ENCODE results near the gene PEX16. TPM values are rescaled to one million over a fixed set of nuclear protein-coding genes. Genes with fewer than 3 reads are reported as not detected.
"Not testable (repeated sequence)": the region's sequence is repeated elsewhere in the genome, so short reads cannot be mapped to it uniquely, and the experiment has no call there.

Gene PEX16
- total RNA-seq, 2 experiments from 2014 or later: 45.9 to 53.9 TPM

DNA sequence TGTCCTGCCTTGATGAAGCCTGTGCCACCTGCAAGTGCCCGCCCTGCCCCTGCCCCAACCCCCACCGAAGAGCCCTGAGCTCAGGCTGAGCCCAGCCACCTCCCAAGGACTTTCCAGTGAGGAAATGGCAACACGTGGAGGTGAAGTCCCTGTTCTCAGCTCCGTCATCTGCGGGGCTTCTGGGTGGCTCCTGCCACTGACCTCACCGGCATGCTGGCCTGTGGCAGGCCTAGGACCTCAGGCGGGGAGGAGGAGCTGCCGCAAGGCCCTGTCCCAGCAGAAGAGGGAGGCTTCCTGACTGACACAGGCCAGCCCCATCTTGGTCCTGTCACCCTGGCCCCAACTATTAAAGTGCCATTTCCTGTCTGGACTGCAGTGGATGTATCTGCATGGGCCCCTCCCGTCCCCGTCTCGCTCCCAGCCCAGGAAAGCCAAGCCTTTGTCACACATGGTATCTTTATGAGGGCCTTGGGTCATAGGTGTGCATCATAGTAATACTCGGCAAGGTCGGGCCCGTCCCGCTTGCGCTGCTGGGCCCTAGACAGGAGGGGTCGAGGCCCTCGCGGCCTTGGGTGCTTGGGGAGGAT, 11.5 kb downstream of the PEX16 start:
- DNase-seq (no peak), ATAC-seq (no peak)
- H3K4me1 Mint-ChIP-seq: peaks cover 2% of the 10 kb centered on the region
- H3K27me3 Mint-ChIP-seq: peaks cover 5% of the 10 kb centered on the region
- H3K36me3 Mint-ChIP-seq: peaks cover under 1% of the 10 kb centered on the region
- no peak overlapping the region for H3K27ac Mint-ChIP-seq
- H3K4me3 Mint-ChIP-seq: no peak overlapping the region
- CTCF ChIA-PET: no interaction called here
- H3K9me3 Mint-ChIP-seq (ENCODE audit: low read depth): no peaks in the 10 kb centered on the region

DNA sequence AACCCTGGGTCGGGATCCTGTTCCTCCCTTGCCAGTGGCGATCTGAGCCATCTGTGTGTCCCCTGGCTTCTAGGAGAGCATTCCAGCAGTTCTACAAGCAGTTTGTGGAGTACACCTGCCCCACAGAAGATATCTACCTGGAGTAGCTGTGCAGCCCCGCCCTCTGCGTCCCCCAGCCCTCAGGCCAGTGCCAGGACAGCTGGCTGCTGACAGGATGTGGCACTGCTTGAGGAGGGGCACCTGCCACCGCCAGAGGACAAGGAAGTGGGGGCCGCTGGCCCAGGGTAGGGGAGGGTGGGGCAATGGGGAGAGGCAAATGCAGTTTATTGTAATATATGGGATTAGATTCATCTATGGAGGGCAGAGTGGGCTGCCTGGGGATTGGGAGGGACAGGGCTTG, 12.1 kb downstream of the PEX16 start:
- H3K4me1 Mint-ChIP-seq; ATAC-seq; H3K27ac Mint-ChIP-seq; CTCF ChIA-PET; H3K4me3 Mint-ChIP-seq; H3K9me3 Mint-ChIP-seq (ENCODE audit: low read depth); DNase-seq; H3K36me3 Mint-ChIP-seq: not testable (repeated sequence)
- H3K27me3 Mint-ChIP-seq: peaks cover 11% of the 10 kb centered on the region

DNA sequence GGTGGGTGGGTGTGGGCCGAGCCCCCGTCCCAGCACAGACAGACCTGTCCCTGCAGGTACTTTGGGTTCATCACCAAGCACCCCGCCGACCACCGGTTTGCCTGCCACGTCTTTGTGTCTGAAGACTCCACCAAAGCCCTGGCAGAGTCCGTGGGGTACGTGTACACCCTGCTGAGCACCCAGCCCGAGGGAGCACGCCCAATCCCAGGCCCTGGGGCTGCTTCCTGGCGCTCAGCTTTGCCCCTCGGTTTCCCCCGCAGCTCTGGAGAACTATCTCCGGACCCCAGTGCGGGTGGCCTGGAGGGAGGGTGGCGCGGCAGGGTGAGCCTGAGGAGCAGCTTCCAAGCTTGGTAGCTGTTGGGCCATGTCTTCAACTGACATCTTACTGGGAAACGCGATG, 12.6 kb downstream of the PEX16 start:
- peaks cover 5% of the 10 kb centered on the region for H3K4me1 Mint-ChIP-seq
- H3K9me3 Mint-ChIP-seq (ENCODE audit: low read depth): no peaks in the 10 kb centered on the region
- ATAC-seq: no peak
- peaks cover 14% of the 10 kb centered on the region for H3K27me3 Mint-ChIP-seq
- no peak for DNase-seq
- no peaks in the 10 kb centered on the region for H3K36me3 Mint-ChIP-seq
- H3K4me3 Mint-ChIP-seq: no peak overlapping the region
- CTCF ChIA-PET: interaction anchor here (0.5 kb wide), 1 partner anchor 241 kb away, joined by 3 read pairs; no protein-coding TSS in a partner anchor
- H3K27ac Mint-ChIP-seq: no peak overlapping the region

DNA sequence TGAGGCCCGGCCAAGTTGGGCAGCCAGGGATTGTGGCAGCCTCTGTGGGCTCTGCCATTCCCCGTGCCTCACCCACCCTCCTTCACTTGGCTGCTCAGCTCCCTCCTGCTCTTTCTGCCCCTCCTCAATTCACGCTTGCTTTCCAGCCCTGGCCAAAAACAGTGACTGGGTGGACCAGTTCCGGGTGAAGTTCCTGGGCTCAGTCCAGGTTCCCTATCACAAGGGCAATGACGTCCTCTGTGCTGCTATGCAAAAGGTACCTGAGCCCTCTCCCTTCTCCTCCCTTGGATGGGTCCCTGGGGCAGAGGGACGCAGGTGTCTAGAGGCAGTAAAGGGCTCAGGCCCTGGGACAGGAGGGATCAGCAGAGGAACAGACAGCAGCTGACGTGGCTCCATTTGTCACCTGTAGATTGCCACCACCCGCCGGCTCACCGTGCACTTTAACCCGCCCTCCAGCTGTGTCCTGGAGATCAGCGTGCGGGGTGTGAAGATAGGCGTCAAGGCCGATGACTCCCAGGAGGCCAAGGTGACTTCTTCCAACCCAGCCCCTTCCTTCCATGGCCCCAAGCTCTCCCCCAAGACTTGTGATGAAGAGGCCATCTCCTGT, 13.3 kb downstream of the PEX16 start:
- Mint-ChIP-seq H3K27ac (no peak overlapping the region), H3K9me3 (ENCODE audit: low read depth) (no peaks in the 10 kb centered on the region), H3K4me1 (peaks cover 5% of the 10 kb centered on the region), H3K36me3 (no peaks in the 10 kb centered on the region), H3K27me3 (peaks cover 15% of the 10 kb centered on the region), H3K4me3 (no peak overlapping the region)
- DNase-seq: no peak
- CTCF ChIA-PET: interaction anchor here (0.5 kb wide), 1 partner anchor 240 kb away, joined by 3 read pairs; no protein-coding TSS in a partner anchor
- ATAC-seq: no peak

DNA sequence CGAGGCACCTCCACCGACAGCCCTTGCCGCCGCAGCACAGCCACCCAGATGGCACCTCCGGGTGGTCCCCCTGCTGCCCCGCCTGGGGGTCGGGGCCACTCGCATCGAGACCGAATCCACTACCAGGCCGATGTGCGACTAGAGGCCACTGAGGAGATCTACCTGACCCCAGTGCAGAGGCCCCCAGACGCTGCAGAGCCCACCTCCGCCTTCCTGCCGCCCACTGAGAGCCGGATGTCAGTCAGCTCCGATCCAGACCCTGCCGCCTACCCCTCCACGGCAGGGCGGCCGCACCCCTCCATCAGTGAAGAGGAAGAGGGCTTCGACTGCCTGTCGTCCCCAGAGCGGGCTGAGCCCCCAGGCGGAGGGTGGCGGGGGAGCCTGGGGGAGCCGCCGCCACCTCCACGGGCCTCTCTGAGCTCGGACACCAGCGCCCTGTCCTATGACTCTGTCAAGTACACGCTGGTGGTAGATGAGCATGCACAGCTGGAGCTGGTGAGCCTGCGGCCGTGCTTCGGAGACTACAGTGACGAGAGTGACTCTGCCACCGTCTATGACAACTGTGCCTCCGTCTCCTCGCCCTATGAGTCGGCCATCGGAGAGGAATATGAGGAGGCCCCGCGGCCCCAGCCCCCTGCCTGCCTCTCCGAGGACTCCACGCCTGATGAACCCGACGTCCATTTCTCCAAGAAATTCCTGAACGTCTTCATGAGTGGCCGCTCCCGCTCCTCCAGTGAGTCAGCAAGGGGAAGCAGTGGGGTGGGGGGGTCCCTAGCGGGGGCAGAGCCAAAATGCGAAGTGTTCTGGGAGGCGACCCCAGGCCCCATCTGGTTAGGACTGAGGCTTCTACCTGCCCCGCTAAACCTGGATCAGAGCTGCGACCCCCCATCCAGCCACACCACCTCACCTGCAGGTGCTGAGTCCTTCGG, 15.0 kb downstream of the PEX16 start:
- ATAC-seq (no peak), DNase-seq (no peak)
- H3K36me3 Mint-ChIP-seq: no peaks in the 10 kb centered on the region
- peaks cover 5% of the 10 kb centered on the region for H3K4me1 Mint-ChIP-seq
- H3K27me3 Mint-ChIP-seq: peaks cover 24% of the 10 kb centered on the region
- CTCF ChIA-PET: no interaction called here
- H3K4me3 Mint-ChIP-seq: no peak overlapping the region
- no peak overlapping the region for H3K27ac Mint-ChIP-seq
- H3K9me3 Mint-ChIP-seq (ENCODE audit: low read depth): no peaks in the 10 kb centered on the region

DNA sequence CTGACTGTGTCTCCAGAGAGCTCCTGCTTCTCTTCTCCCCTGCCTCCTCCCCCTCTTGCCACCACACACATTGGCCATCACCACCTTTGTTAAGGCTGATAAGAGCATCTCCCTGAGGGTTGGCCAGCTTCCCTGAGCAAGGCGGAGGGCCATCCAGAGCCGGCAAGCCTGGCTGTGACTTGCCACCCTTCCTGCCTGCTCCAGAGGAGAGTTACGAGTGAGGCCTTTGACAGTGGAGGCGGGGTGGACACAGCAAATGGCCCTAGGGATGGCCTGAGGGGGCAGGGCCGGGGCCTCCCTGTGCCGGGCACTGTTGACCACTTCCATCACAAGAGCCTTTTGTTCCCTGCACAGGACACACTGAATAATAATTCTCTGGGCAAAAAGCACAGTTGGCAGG, 16.1 kb downstream of the PEX16 start:
- H3K4me1 Mint-ChIP-seq: peaks cover 3% of the 10 kb centered on the region
- H3K27ac Mint-ChIP-seq: no peak overlapping the region
- CTCF ChIA-PET: interaction anchor here (0.6 to 1.3 kb wide), 3 partner anchors 10 to 340 kb away, joined by 3 read pairs; no protein-coding TSS in a partner anchor
- no peaks in the 10 kb centered on the region for H3K9me3 Mint-ChIP-seq (ENCODE audit: low read depth)
- peaks cover 26% of the 10 kb centered on the region for H3K27me3 Mint-ChIP-seq
- no peaks in the 10 kb centered on the region for H3K36me3 Mint-ChIP-seq
- no peak overlapping the region for H3K4me3 Mint-ChIP-seq
- ATAC-seq: no peak
- no peak for DNase-seq

DNA sequence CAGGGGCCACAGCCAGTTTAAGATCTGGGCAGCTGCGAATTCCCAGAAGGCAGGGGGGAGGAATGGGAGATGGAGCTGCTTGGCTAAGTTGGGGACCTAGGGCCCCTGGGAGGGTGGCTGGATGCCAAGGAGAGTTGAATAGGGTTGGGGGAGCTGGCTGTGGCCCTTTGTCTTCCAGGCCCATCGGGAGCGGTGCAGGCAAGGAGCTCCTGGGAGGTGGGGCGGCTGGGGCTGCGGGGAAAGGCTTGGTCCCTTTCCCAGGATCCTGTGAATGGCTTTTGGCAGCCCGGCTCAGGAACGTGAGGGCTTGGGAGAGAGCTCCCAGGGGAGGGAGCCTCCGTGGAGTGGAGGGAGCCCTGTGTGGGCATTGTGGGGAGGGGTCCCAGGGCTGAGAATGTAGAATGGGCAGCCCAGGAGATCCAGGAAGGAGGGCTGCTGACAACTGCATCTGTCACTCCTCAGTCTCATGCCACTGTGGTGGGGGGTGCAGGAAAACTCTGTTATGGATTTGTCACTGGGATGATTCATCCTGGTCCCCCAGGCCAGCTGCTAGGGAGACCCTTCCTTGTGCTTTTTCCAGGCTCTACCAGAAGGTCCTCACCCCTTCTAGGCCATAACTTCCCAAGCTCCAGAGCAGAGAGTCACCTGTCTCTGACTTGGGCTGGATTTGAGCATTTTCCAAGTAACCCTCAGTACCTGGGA, 16.6 kb downstream of the PEX16 start:
- CTCF ChIA-PET: interaction anchor here (0.6 to 1.3 kb wide), 2 partner anchors 11 to 28 kb away, joined by 3 read pairs; no protein-coding TSS in a partner anchor
- peak overlapping the region; percentile 52 for H3K4me3 Mint-ChIP-seq
- peaks cover 26% of the 10 kb centered on the region for H3K27me3 Mint-ChIP-seq
- no peaks in the 10 kb centered on the region for H3K36me3 Mint-ChIP-seq
- no peak for DNase-seq
- no peak for ATAC-seq
- H3K4me1 Mint-ChIP-seq: peaks cover 3% of the 10 kb centered on the region
- H3K27ac Mint-ChIP-seq: no peak overlapping the region
- no peaks in the 10 kb centered on the region for H3K9me3 Mint-ChIP-seq (ENCODE audit: low read depth)

DNA sequence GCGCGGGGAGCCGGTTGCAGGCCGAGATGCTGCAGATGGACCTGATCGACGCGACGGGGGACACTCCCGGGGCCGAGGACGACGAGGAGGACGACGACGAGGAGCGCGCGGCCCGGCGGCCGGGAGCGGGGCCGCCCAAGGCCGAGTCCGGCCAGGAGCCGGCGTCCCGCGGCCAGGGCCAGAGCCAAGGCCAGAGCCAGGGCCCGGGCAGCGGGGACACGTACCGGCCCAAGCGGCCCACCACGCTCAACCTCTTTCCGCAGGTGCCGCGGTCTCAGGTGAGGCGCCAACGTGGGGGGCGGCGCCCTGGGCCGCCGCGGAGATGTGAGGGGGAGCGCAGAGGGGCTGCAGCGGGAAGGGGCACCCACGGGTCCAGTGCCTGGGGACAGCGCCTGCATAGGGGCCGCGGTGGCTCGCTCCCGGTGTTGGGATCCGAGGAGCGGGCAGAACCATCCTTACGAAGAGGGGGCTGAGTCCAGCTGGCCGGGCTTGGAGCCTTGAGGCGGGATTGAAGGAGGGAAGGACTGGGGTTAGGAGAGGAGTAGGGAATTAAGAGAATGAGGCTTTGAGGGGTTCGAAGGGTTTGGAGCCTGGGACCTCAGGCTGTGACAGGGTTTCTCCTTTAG, 17.4 kb downstream of the PEX16 start:
- not testable (repeated sequence) for H3K4me1 Mint-ChIP-seq; DNase-seq; H3K36me3 Mint-ChIP-seq; H3K9me3 Mint-ChIP-seq (ENCODE audit: low read depth); H3K27ac Mint-ChIP-seq; ATAC-seq
- H3K4me3 Mint-ChIP-seq: peak overlapping the region; percentile 52
- H3K27me3 Mint-ChIP-seq: peaks cover 26% of the 10 kb centered on the region
- CTCF ChIA-PET: interaction anchor here (1.3 kb wide), 1 partner anchor 27 kb away, joined by 3 read pairs; no protein-coding TSS in a partner anchor

DNA sequence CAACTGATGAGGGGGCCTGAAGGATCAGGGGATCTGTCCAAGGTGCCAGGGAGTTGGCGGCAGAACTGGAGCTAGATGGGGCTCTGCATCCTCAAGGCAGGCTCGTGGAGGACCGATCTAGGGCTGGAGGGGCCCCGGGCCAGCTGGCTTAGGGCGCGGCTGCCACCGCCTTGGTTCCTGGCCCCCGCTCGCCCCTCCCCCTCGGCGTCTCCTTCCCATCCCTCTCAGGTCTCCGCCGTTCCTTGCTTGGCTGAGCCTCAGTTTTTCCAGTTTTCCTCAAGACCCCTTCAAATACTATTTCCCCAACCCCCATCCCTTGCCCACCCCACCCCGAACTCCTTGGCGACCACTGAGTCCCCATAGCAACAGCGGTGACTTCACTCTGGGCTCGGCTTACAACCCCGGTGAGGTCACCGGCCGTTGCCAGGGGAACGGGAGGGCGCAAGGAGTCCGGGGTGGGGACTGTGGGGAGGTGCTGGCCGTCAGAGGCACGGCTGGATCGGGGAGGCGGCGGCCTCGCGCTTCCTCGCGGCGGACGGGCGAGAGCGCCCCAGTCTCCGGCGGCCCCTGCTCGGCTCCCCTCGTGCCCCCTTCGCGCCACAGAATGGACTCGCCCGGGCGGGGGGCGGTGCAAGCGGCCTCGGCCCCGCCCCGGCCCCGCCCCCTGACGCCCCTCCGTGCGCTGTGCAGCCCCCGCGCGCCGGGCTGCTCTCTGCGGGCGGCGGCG, 18.1 kb downstream of the PEX16 start:
- peak overlapping the region; percentile 18 for H3K4me3 Mint-ChIP-seq
- no peaks in the 10 kb centered on the region for H3K9me3 Mint-ChIP-seq (ENCODE audit: low read depth)
- CTCF ChIA-PET: interaction anchor here (1.4 kb wide), 1 partner anchor 128 kb away, joined by 6 read pairs; no protein-coding TSS in a partner anchor
- H3K4me1 Mint-ChIP-seq: peaks cover 3% of the 10 kb centered on the region
- H3K27ac Mint-ChIP-seq: no peak overlapping the region
- DNase-seq (peak; percentile 82), ATAC-seq (peak; percentile 84)
- no peaks in the 10 kb centered on the region for H3K36me3 Mint-ChIP-seq
- peaks cover 26% of the 10 kb centered on the region for H3K27me3 Mint-ChIP-seq

DNA sequence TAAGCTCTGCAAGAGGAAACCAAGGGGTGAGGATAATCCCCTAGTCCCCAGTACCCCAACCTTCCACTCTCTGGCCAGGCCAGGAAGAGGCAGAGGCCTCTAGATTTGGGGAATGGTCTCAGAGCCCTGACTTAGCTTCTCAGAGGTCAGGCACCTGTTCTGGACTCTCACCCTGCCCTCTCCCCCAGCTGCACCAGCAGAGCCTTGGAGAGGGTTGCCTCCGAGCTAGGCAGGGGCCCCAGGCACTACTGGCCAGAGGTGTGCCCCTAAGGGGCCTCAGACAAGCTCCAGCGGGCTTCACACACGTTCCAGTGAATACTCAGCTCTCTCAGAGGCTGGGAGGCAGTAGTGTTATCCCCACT, 18.6 kb downstream of the PEX16 start:
- Mint-ChIP-seq H3K4me3 (no peak overlapping the region), H3K27ac (no peak overlapping the region), H3K36me3 (no peaks in the 10 kb centered on the region), H3K9me3 (ENCODE audit: low read depth) (no peaks in the 10 kb centered on the region), H3K4me1 (peaks cover 3% of the 10 kb centered on the region), H3K27me3 (peaks cover 26% of the 10 kb centered on the region)
- no peak for DNase-seq
- no peak for ATAC-seq
- CTCF ChIA-PET: interaction anchor here (0.7 to 1.5 kb wide), 3 partner anchors 25 to 127 kb away, joined by 3 to 6 read pairs (median 4); no protein-coding TSS in a partner anchor

DNA sequence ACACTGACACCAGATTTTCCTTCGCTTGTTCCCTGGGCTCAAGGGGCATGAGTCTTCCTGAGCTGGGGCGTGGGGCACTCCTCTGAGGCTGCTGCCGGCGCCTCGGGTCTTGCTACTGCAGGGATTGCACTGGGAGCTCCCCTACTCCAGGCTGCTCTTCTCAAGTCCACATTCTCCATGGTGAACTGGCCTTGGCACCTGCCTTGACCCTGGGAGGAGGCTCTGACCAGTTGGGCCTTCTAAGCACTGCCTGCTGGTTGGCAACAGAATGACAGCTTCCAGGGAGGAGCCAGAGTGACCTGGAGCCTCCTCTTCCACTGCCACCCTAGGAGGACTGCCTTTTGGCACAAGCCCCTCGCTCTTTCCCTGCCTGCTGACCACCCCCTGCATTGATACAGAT, 20.1 kb downstream of the PEX16 start:
- peaks cover 3% of the 10 kb centered on the region for H3K4me1 Mint-ChIP-seq
- DNase-seq (no peak), ATAC-seq (no peak)
- peaks cover 26% of the 10 kb centered on the region for H3K27me3 Mint-ChIP-seq
- no peaks in the 10 kb centered on the region for H3K9me3 Mint-ChIP-seq (ENCODE audit: low read depth)
- H3K36me3 Mint-ChIP-seq: no peaks in the 10 kb centered on the region
- no peak overlapping the region for H3K27ac Mint-ChIP-seq
- H3K4me3 Mint-ChIP-seq: no peak overlapping the region
- CTCF ChIA-PET: interaction anchor here (1.0 to 1.5 kb wide), 2 partner anchors 24 to 126 kb away, joined by 3 to 4 read pairs; no protein-coding TSS in a partner anchor

DNA sequence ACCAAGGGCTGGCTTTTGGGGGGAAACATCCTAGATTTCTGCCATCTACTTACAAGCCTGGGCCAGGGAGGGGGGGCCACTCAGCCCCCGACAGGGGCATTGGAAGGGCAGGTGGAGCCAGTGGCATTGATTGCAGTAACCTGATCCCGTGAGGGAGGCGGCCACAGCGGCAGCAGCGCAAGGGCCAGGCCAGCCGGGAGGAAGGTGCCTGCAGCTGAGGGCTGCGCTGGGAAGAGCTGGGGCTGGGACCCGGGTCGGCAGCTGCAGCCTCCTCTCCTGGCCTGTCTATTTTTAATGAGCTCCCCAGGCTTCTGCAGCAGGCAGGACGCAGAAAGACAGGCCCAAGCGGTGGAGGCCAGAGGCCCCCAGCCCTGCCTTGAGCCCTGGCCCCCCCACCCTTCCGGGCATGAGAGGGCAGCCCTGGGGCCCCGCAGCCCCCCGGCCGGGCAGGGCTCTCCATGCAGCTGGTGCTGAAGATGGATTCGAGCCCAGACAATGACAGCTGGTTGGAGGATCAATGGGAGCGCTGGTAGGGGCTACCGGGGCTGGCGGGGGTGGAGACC, 21.2 kb downstream of the PEX16 start:
- no peak overlapping the region for H3K27ac Mint-ChIP-seq
- H3K27me3 Mint-ChIP-seq: peaks cover 24% of the 10 kb centered on the region
- H3K4me3 Mint-ChIP-seq: no peak overlapping the region
- ATAC-seq (no peak), DNase-seq (no peak)
- CTCF ChIA-PET: no interaction called here
- no peaks in the 10 kb centered on the region for H3K9me3 Mint-ChIP-seq (ENCODE audit: low read depth)
- no peaks in the 10 kb centered on the region for H3K36me3 Mint-ChIP-seq
- peaks cover 3% of the 10 kb centered on the region for H3K4me1 Mint-ChIP-seq
